H1 (cell line): ENCODE results near the gene WDR43. TPM values are rescaled to one million over a fixed set of nuclear protein-coding genes. Genes with fewer than 3 reads are reported as not detected.

Source experiments
- CTCF ChIA-PET: fragments of 300-600 bp; sonication (Branson Sonifier 250); formaldehyde crosslinking; loops from one replicate; lab custom pipeline; 2021; ENCODE audit not compliant: partially characterized antibody; lab: Charles Lee
- POLR2A ChIA-PET: fragments of 300-600 bp; sonication (Branson Sonifier 250); formaldehyde crosslinking; loops from one replicate; lab custom pipeline; 2021; ENCODE audit warnings: inconsistent platforms; ENCODE audit not compliant: partially characterized antibody; lab: Charles Lee
- DNase-seq, 2 experiments: peaks; one replicate each; pipeline versions ENCODE4 v3.0.0 to v3.0.0-alpha.2; 2010 to 2022; ENCODE audit warnings: low spot score in 2 of 2, low read depth in 1 of 2, mixed read lengths in 1 of 2
- FAIRE-seq: peaks from 2 replicates; lab custom pipeline; 2011; peaks lifted over from hg19 to GRCh38; lab: Jason Lieb, UNC
- H2AFZ ChIP-seq: 2 replicates; pipeline ENCODE4 v1.8.1; 2012; ENCODE audit warnings: low read length, inconsistent platforms
- H2AK5ac ChIP-seq: 2 replicates; pipeline ENCODE4 v1.6.1; 2013; ENCODE audit warnings: low read depth, low read length
- H2BK120ac ChIP-seq: replicated peaks from 2 replicates; pipeline ENCODE3; 2013; ENCODE audit warnings: low read depth, low read length, inconsistent platforms
- H2BK12ac ChIP-seq: 2 replicates; pipeline ENCODE4 v1.6.1; 2013; ENCODE audit warnings: low read depth, low read length
- H2BK15ac ChIP-seq: 2 replicates; pipeline ENCODE4 v1.6.1; 2013; ENCODE audit warnings: low read length
- H2BK20ac ChIP-seq: 2 replicates; pipeline ENCODE4 v1.6.1; 2013; ENCODE audit warnings: low read length
- H2BK5ac ChIP-seq: 2 replicates; pipeline ENCODE4 v1.6.1; 2013; ENCODE audit warnings: low read depth, low read length
- H3K14ac ChIP-seq: 2 replicates; pipeline ENCODE4 v1.6.1; 2013; ENCODE audit warnings: inconsistent platforms; ENCODE audit not compliant: insufficient read length
- H3K18ac ChIP-seq: 2 replicates; pipeline ENCODE4 v1.6.1; 2013; ENCODE audit warnings: low read length; ENCODE audit errors: extremely low read depth
- H3K23ac ChIP-seq: 2 replicates; pipeline ENCODE4 v1.6.1; 2013; ENCODE audit warnings: inconsistent platforms; ENCODE audit not compliant: insufficient read length
- H3K23me2 ChIP-seq: 2 replicates; pipeline ENCODE4 v1.6.1; 2013; ENCODE audit warnings: low read depth, low read length
- H3K27ac ChIP-seq: 2 replicates; pipeline ENCODE4 v1.6.1; 2011; ENCODE audit warnings: low read depth, low read length, inconsistent platforms
- H3K27me3 ChIP-seq, 4 experiments: replicated peaks in 1 of 4; 1 replicate in 1 of 4; 2 replicates in 3 of 4; pipeline versions ENCODE4 v1.6.1 to v1.8.1; 2011 to 2013; ENCODE audit warnings: low read length in 3 of 4, mild to moderate bottlenecking in 3 of 4, inconsistent platforms in 2 of 4, mixed read lengths in 2 of 4, moderate library complexity in 1 of 4; ENCODE audit not compliant: control insufficient read depth in 3 of 4, insufficient read depth in 3 of 4; ENCODE audit errors: extremely low read depth in 1 of 4
- H3K36me3 ChIP-seq, 4 experiments: 2 replicates each; pipeline versions ENCODE4 v1.6.1 to v1.8.1; 2011 to 2013; ENCODE audit warnings: mild to moderate bottlenecking in 4 of 4, low read length in 3 of 4, moderate library complexity in 2 of 4, control low read depth in 1 of 4, inconsistent platforms in 1 of 4; ENCODE audit not compliant: insufficient read depth in 4 of 4, control insufficient read depth in 2 of 4
- H3K4ac ChIP-seq: replicated peaks from 2 replicates; pipeline ENCODE3; 2013; ENCODE audit warnings: low read length, low read depth, mixed read lengths, inconsistent platforms; ENCODE audit not compliant: insufficient read length
- H3K4me1 ChIP-seq, 4 experiments: replicated peaks in 1 of 4; 1 replicate in 1 of 4; 2 replicates in 3 of 4; pipeline versions ENCODE4 v1.6.1 to v1.8.1; 2011 to 2013; ENCODE audit warnings: low read length in 3 of 4, inconsistent platforms in 2 of 4, mixed read lengths in 1 of 4; ENCODE audit not compliant: insufficient read depth in 4 of 4, control insufficient read depth in 3 of 4
- H3K4me2 ChIP-seq, 2 experiments: 2 replicates each; pipeline versions ENCODE4 v1.6.1 to v1.8.1; 2011 to 2013; ENCODE audit warnings: low read depth in 2 of 2, low read length in 2 of 2, control low read depth in 1 of 2, inconsistent platforms in 1 of 2, mild to moderate bottlenecking in 1 of 2; ENCODE audit not compliant: insufficient read depth in 1 of 2
- H3K4me3 ChIP-seq, 4 experiments: fragments of 200-600, 300-600 bp in 1 of 4; sonication (generic), shearing (Covaris generic), sonication (Bioruptor Twin) in 1 of 4; 2 replicates each; pipeline versions ENCODE4 v1.5.1 to v1.8.1; 2011 to 2016; ENCODE audit warnings: low read length in 4 of 4, low read depth in 3 of 4, control low read depth in 2 of 4, inconsistent platforms in 2 of 4, mild to moderate bottlenecking in 2 of 4, mixed read lengths in 1 of 4, moderate library complexity in 1 of 4; ENCODE audit not compliant: insufficient read depth in 2 of 4; ENCODE audit errors: extremely low read depth in 1 of 4
- H3K56ac ChIP-seq: replicated peaks from 2 replicates; pipeline ENCODE3; 2013; ENCODE audit warnings: low read depth, mild to moderate bottlenecking, mixed read lengths, low read length, inconsistent platforms; ENCODE audit not compliant: insufficient read length
- H3K79me1 ChIP-seq: 2 replicates; pipeline ENCODE4 v1.6.1; 2013; ENCODE audit warnings: low read depth, low read length, control low read depth
- H3K79me2 ChIP-seq, 2 experiments: 2 replicates each; pipeline versions ENCODE4 v1.6.1 to v1.8.1; 2012 to 2013; ENCODE audit warnings: low read length in 2 of 2, mild to moderate bottlenecking in 2 of 2, inconsistent platforms in 1 of 2; ENCODE audit not compliant: insufficient read depth in 2 of 2, control insufficient read depth in 1 of 2
- H3K9ac ChIP-seq, 4 experiments: replicated peaks in 1 of 4; 1 replicate in 1 of 4; 2 replicates in 3 of 4; pipeline versions ENCODE4 v1.6.1 to v1.8.1; 2011 to 2013; ENCODE audit warnings: low read depth in 3 of 4, low read length in 3 of 4, control low read depth in 2 of 4, mild to moderate bottlenecking in 2 of 4, moderate library complexity in 2 of 4, inconsistent platforms in 1 of 4; ENCODE audit errors: extremely low read depth in 1 of 4
- H3K9me3 ChIP-seq, 2 experiments: 2 replicates each; pipeline versions ENCODE4 v1.6.1 to v1.8.1; 2012 to 2013; ENCODE audit warnings: mild to moderate bottlenecking in 2 of 2, moderate library complexity in 2 of 2, control low read depth in 1 of 2, inconsistent platforms in 1 of 2, low read depth in 1 of 2, low read length in 1 of 2, mixed read lengths in 1 of 2; ENCODE audit not compliant: insufficient read depth in 2 of 2
- H4K20me1 ChIP-seq, 2 experiments: replicated peaks in 1 of 2; 2 replicates each; pipeline versions ENCODE3 to v1.8.1; 2011 to 2013; ENCODE audit warnings: inconsistent platforms in 2 of 2, low read length in 2 of 2, mild to moderate bottlenecking in 1 of 2; ENCODE audit not compliant: insufficient read depth in 2 of 2, control insufficient read depth in 1 of 2
- H4K5ac ChIP-seq: 2 replicates; pipeline ENCODE4 v1.6.1; 2013; ENCODE audit warnings: low read length, low read depth, mixed read lengths, inconsistent platforms; ENCODE audit not compliant: insufficient read length
- H4K8ac ChIP-seq: 2 replicates; pipeline ENCODE4 v1.8.0; 2013; ENCODE audit warnings: mild to moderate bottlenecking, moderate library complexity, low read length, inconsistent platforms; ENCODE audit not compliant: insufficient read depth; ENCODE audit errors: extremely low read depth
- H4K91ac ChIP-seq: replicated peaks from 2 replicates; pipeline ENCODE3; 2013; ENCODE audit warnings: low read length, mixed read lengths, inconsistent platforms; ENCODE audit not compliant: insufficient read length
- CREB1 ChIP-seq: IDR thresholded peaks from 2 replicates; pipeline ENCODE4 v1.6.1; 2012; ENCODE audit warnings: inconsistent platforms
- MAFK ChIP-seq: IDR thresholded peaks from 2 replicates; pipeline ENCODE4 v1.6.1; 2012; ENCODE audit warnings: low read depth, mild to moderate bottlenecking, improper control_type of control experiment, low read length
- POU5F1 ChIP-seq: IDR thresholded peaks from 2 replicates; pipeline ENCODE4 v1.6.1; 2011; ENCODE audit warnings: low read depth, mild to moderate bottlenecking, low read length, moderate library complexity
- WGBS, 2 experiments: shearing (Covaris generic) in 1 of 2; methylation state at CpG; one replicate each; pipeline versions ENCODE4 v1.1.6 to v1.1.7; 2013 to 2015; ENCODE audit warnings: low lambda C conversion rate in 2 of 2, mixed read lengths in 2 of 2, inconsistent platforms in 1 of 2, low coverage in 1 of 2, missing lambda C conversion rate in 1 of 2; ENCODE audit not compliant: insufficient replicate concordance in 2 of 2, insufficient coverage in 1 of 2, insufficient read length in 1 of 2; ENCODE audit errors: extremely low coverage in 1 of 2, missing lambda C conversion rate in 1 of 2; 5-methylcytosine and 5-hydroxymethylcytosine counted together
- polyA plus RNA-seq, 7 experiments: library from polyadenylated mRNA; depleted of rRNA in 3 of 7; stranded (reverse) in 5 of 7; unstranded in 2 of 7; fragments of >200 nt in 5 of 7; fragments of 200-250 nt in 2 of 7; gene quantifications; 1 replicate in 5 of 7; 2 replicates in 1 of 7; 4 replicates in 1 of 7; pipeline versions ENCODE4 v1.2.1 to v1.2.3, GENCODE V29; 2011 to 2013; ENCODE audit warnings: missing spikeins in 2 of 7, mixed read lengths in 2 of 7
- total RNA-seq: library from RNA; stranded (reverse); fragmentation: NEBNext Ultra II Directional; extraction: Animal tissue kit (Norgen Biotek cat#: 25700); gene quantifications from 2 replicates; pipeline ENCODE4 v1.2.1, GENCODE V29; 2021

WDR43 gene
- total and polyA plus RNA-seq, 2 of the 8 experiments (the other 6 are each of a cell fraction or from before 2014, with no cell fraction given) = 57.8 to 142 TPM

DNA sequence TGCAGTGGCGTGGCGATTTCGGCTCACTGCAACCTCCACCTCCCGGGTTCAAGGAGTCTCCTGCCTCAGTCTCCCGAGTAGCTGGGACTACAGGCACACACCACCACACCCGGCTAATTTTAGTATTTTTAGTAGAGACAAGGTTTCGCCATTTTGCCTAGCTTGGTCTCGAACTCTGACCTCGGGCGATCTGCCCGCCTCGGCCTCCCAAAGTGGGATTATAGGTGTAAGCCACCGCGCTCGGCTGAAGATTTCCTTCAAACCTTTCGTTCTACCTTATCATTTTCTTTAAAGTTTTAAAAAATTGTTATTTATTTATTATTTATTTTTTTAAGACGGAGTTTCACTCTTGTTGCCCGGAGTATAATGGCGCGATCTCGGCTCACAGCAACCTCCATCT lies 979 bp upstream of the WDR43 start:
- H3K4me1 ChIP-seq = peaks cover 0 to 3% (median 3%) of the 10 kb centered on the region in 4 experiments; a peak in 4 of 7 replicates
- no peak overlapping the region for H2BK12ac ChIP-seq
- H2BK5ac ChIP-seq = no peak overlapping the region
- H2AK5ac ChIP-seq = no peak overlapping the region
- H4K8ac ChIP-seq = no peak overlapping the region
- H3K56ac ChIP-seq = no peak overlapping the region
- ChIA-PET CTCF (interaction anchor here (0.7 kb wide), 1 partner anchor 23 kb away, joined by 3 read pairs; the partner anchor contains the start of gene TRMT61B), POLR2A (interaction anchor here (1.3 to 6.1 kb wide), 5 partner anchors 8 to 23 kb away, joined by 3 to 63 read pairs (median 7); partner anchors contain the start of gene TRMT61B)
- H3K9me3 ChIP-seq = no peaks in the 10 kb centered on the region
- H3K14ac ChIP-seq = no peak overlapping the region
- H3K18ac ChIP-seq = no peak overlapping the region
- H3K36me3 ChIP-seq = no peaks in the 10 kb centered on the region
- no peaks in the 10 kb centered on the region; a peak in 1 of 7 replicates for H3K27me3 ChIP-seq
- peaks cover 13 to 24% of the 10 kb centered on the region in 2 experiments for H4K20me1 ChIP-seq
- no peak overlapping the region for H2AFZ ChIP-seq
- no peak overlapping the region for H3K4ac ChIP-seq
- 94% methylated on average over 21 of the region's 21 CpGs; no CpG with 5 or more reads in 1 of the 2 experiments for WGBS, 2 experiments
- H3K9ac ChIP-seq = no peak overlapping the region
- H3K27ac ChIP-seq = no peak overlapping the region
- no peak overlapping the region for H4K5ac ChIP-seq
- H4K91ac ChIP-seq = no peak overlapping the region
- H3K79me2 ChIP-seq = peaks cover 40% of the 10 kb centered on the region in 2 experiments
- H2BK20ac ChIP-seq = no peak overlapping the region
- H3K4me2 ChIP-seq = no peak overlapping the region
- no peaks in the 10 kb centered on the region for H3K79me1 ChIP-seq
- no peak for DNase-seq
- 0 out of 2 replicates have a peak, but pooled peaks cover 2% of the 10 kb centered on the region for H3K23me2 ChIP-seq
- H2BK120ac ChIP-seq = no peak overlapping the region
- no peak overlapping the region for H2BK15ac ChIP-seq
- no peak for FAIRE-seq
- H3K4me3 ChIP-seq = no peak overlapping the region
- no peak overlapping the region for H3K23ac ChIP-seq
- no peak for TF ChIP-seq MAFK
- no peak for TF ChIP-seq CREB1
- TF ChIP-seq POU5F1 = no peak
